Brain microvascular endothelial cell (primary cell): ENCODE data around the gene DTNB.

Experiments
- DNase-seq: peaks from one replicate; pipeline ENCODE4 v3.0.0-alpha.2; 2020
- H3K27ac ChIP-seq: fragments of 250-450 bp; sonication (Bioruptor Pico); 2 replicates; pipeline ENCODE4 v1.5.1; 2020; ENCODE audit warnings: mild to moderate bottlenecking, moderate library complexity
- H3K27me3 ChIP-seq: fragments of 250-450 bp; sonication (Bioruptor Pico); replicated peaks from 2 replicates; pipeline ENCODE4 v1.5.1; 2020; ENCODE audit warnings: mild to moderate bottlenecking
- H3K36me3 ChIP-seq: fragments of 250-450 bp; sonication (Bioruptor Pico); replicated peaks from 2 replicates; pipeline ENCODE4 v1.5.1; 2020; ENCODE audit warnings: mild to moderate bottlenecking
- H3K4me3 ChIP-seq: 2 replicates; pipeline ENCODE4 v1.5.1; 2011; ENCODE audit warnings: low read depth, mild to moderate bottlenecking, control low read depth, low read length, moderate library complexity
- in situ Hi-C: cut with HindIII; loops from 2 replicates; pipeline ENCODE4 v1.10.0; 2017; ENCODE audit warnings: low sequenced_read_pairs, low pct_ligation_motif_present
- TF ChIP-seq, protein P1 (sequence below): IDR thresholded peaks from 2 replicates; pipeline ENCODE4 v1.5.1; 2011; ENCODE audit warnings: low read depth, mild to moderate bottlenecking, moderate library complexity, low read length, control low read depth, inconsistent platforms; ENCODE audit errors: missing control alignments

The DTNB gene

DNA sequence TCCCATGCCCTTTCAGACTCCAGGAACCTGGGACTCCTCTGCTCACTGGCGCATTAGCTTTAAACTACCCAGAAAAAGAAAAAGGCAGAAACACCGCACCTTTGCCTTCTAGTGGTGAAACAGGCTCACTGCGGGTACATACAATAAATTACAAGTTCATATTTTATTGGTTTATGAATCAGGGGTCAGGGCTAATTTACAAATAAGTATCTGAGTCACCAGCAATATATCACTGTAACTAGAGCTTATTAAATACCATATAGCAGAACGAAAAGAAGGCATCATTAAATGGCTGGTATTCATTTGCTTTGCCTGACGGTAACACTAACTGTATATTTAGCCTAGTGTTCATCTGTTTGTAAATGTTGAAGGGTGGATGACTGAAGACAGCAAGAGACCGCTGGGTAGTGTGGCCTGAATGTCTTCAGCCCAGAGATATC is 26.9 kb upstream of the DTNB start:
- in situ Hi-C loops = no loop called here
- Histone ChIP-seq H3K27me3 (no peaks in the 10 kb centered on the region), H3K27ac (no peak overlapping the region), H3K4me3 (no peak overlapping the region), H3K36me3 (no peaks in the 10 kb centered on the region)
- TF ChIP-seq, protein P1, sequence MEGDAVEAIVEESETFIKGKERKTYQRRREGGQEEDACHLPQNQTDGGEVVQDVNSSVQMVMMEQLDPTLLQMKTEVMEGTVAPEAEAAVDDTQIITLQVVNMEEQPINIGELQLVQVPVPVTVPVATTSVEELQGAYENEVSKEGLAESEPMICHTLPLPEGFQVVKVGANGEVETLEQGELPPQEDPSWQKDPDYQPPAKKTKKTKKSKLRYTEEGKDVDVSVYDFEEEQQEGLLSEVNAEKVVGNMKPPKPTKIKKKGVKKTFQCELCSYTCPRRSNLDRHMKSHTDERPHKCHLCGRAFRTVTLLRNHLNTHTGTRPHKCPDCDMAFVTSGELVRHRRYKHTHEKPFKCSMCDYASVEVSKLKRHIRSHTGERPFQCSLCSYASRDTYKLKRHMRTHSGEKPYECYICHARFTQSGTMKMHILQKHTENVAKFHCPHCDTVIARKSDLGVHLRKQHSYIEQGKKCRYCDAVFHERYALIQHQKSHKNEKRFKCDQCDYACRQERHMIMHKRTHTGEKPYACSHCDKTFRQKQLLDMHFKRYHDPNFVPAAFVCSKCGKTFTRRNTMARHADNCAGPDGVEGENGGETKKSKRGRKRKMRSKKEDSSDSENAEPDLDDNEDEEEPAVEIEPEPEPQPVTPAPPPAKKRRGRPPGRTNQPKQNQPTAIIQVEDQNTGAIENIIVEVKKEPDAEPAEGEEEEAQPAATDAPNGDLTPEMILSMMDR = peak; percentile 81
- DNase-seq = peak; percentile 32

GRCh38 chr2:25699216-25699615 is 25.8 kb upstream of the DTNB start:
- Histone ChIP-seq H3K27ac (no peak overlapping the region), H3K27me3 (no peaks in the 10 kb centered on the region), H3K36me3 (no peaks in the 10 kb centered on the region), H3K4me3 (no peak overlapping the region)
- TF ChIP-seq, protein P1 = no peak
- in situ Hi-C loops = no loop called here
- DNase-seq = no peak

DNA sequence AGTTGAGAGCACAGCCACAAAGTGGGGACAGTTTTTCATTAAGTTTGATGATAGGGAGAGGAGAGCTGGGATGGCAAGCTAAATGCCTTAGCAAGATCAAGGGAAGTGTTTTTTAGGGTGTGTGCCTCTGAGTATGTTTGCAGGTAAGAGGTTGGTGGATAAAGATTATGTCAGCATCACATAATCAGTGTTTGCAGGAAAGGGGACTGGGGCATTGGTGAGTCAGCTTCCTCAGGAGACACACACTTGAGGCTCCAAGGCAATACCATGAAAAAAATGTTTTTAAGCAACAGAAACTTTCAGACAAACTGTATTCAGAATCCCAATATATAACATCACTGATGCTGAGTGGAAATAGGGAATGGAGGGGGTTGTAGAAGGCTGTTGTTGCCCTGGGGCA is 25.4 kb upstream of the DTNB start:
- no peak for DNase-seq

DNA sequence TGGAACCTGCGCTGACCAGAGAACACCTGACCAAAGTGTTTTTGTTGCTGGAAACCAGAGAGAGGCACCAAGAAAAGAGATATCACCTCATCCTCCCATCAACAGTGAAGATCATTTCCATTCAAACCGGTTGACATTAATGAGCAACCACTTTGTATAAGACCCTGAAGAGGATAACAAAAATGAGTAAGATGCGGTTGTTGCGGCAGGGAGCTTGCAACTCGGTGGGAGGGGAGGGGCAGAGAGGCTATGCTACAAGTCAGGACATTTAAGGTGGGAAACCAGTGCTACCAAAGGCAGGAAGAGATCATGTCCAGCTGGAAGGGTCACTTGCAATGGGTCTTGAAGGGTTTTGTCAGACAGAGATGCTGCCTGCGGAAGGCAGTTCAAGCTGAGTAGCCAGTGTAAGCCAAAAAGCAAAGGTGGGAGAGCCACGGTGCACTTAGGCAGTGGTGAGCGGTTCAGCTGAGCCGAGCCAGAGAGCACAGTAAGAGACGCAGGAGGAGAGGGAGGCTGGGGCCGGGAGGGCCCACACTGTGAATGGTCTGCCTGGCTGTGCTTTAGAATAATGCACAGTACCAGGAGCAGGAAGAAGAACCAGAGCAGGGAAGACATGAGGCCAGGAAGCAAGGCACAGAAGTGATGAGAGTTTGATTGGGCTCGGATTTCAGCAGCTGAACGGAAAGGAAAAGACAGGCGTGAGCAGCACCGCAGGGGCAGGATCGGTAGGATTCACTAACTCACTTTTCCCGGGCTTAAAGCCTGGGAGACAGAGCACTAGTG is 24.4 kb upstream of the DTNB start:
- DNase-seq = no peak
- in situ Hi-C loops = no loop called here
- Histone ChIP-seq H3K27ac (no peak overlapping the region), H3K4me3 (no peak overlapping the region), H3K27me3 (no peaks in the 10 kb centered on the region), H3K36me3 (no peaks in the 10 kb centered on the region)
- TF ChIP-seq, protein P1 = no peak

More for the DNA sequence above, 25.4 kb upstream of the DTNB start:
- Histone ChIP-seq H3K27ac (no peak overlapping the region), H3K27me3 (no peaks in the 10 kb centered on the region), H3K36me3 (no peaks in the 10 kb centered on the region), H3K4me3 (no peak overlapping the region)
- TF ChIP-seq, protein P1 = no peak
- in situ Hi-C loops = no loop called here

DNA sequence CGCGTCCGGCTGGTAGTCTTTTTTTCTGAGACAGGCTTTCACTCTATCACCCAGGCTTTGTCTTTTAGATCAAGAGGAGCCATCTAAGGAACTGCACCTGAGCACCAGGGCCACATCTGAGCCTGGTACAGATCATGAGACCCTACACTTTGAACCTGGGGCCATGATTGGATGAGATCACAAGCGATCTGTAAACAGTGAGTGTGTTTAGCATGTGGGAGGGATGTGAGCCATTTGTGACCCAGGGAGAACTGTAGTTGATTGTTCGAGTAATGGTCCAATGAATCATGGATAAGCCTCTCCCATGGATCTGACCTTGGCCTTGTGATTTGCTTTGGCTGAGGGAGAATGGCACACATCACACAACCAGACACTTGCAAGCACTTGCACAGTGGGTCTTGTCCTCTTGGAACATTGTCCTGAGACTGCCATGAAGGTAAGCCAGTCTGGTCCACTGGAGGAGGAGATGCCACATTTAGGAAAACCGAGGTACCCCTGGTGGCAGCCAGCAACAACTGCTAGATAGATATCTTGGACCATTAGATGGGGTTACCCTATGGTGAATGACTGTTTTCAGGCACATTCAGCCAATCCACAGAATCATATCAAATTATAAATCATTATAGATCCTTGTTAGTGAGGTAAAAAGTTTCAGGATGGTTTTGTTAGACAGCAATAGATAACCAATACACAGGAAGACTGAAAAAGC is 19.5 kb upstream of the DTNB start:
- in situ Hi-C loops = no loop called here
- TF ChIP-seq, protein P1 = peak; percentile 14

More for the DNA sequence above, 19.5 kb upstream of the DTNB start:
- H3K4me3 ChIP-seq = no peak overlapping the region
- H3K36me3 ChIP-seq = no peaks in the 10 kb centered on the region
- H3K27me3 ChIP-seq = no peaks in the 10 kb centered on the region
- H3K27ac ChIP-seq = no peak overlapping the region
- DNase-seq = no peak
